8988T (cell line): ENCODE data around the gene EPS15.

ENCODE experiments used
- DNase-seq: peaks from one replicate; pipeline ENCODE4 v3.0.0; 2011

The EPS15 gene

GRCh38 chr1:51311826-51312225 lies 207.2 kb downstream of the EPS15 start:
- DNase-seq, result no peak

- no peak for DNase-seq
Observed at GRCh38 chr1:51310871-51311613, 208.0 kb downstream of the EPS15 start.

GRCh38 chr1:51309291-51309690 lies 209.8 kb downstream of the EPS15 start:
- DNase-seq, result no peak

GRCh38 chr1:51308636-51309035 lies 210.4 kb downstream of the EPS15 start:
- no peak for DNase-seq

- no peak for DNase-seq
Observed at GRCh38 chr1:51306950-51307349, 212.1 kb downstream of the EPS15 start.

GRCh38 chr1:51305371-51305823 lies 213.7 kb downstream of the EPS15 start:
- no peak for DNase-seq

GRCh38 chr1:51304360-51304759 lies 214.7 kb downstream of the EPS15 start:
- no peak for DNase-seq
